Body of pancreas (tissue), 4 donors: ENCODE data around the gene SUPT7L. TPM values are rescaled to one million over a fixed set of nuclear protein-coding genes. Genes with fewer than 3 reads are reported as not detected.
A peak's percentile ranks its signal among the peaks of the same experiment; 100 is the strongest.

Experiments
- ATAC-seq: fragments of 150-250 bp; one replicate; pipeline ENCODE4 v1.9.1; 2016
- DNase-seq, 4 donors: peaks; one replicate each; pipeline ENCODE4 v3.0.0-alpha.2; 2019
- H3K27ac ChIP-seq, 4 donors: fragments of 200-600 bp; sonication (generic); 1 replicate in 3 of 4; 2 replicates in 1 of 4; pipeline versions ENCODE4 v1.5.1 to v1.6.1; 2016 to 2019; ENCODE audit warnings: mild to moderate bottlenecking in 1 of 4, mixed read lengths in 1 of 4, moderate library complexity in 1 of 4
- H3K27me3 ChIP-seq, 2 donors: fragments of 200-600 bp; sonication (generic); one replicate each; pipeline ENCODE4 v1.6.0; 2016; ENCODE audit warnings: mild to moderate bottlenecking in 1 of 2
- H3K36me3 ChIP-seq, 2 donors: fragments of 200-600 bp; sonication (generic); replicated peaks in 1 of 2; 2 replicates each; pipeline ENCODE4 v1.5.1; 2016; ENCODE audit warnings: low read depth in 2 of 2; ENCODE audit not compliant: insufficient read depth in 1 of 2
- H3K4me1 ChIP-seq: fragments of 200-600 bp; sonication (generic); one replicate; pipeline ENCODE4 v1.6.0; 2016
- H3K4me3 ChIP-seq, 2 donors: fragments of 200-600 bp; sonication (generic); 1 replicate in 1 of 2; 2 replicates in 1 of 2; pipeline ENCODE4 v1.5.1; 2016 to 2019
- H3K9me3 ChIP-seq, 3 donors: fragments of 200-600 bp; sonication (generic); 1 replicate in 2 of 3; 2 replicates in 1 of 3; pipeline ENCODE4 v1.5.1; 2016
- CTCF ChIP-seq, 7 experiments: fragments of 450-650 bp in 4 of 7; fragments of 200-600 bp in 3 of 7; sonication (generic) in 3 of 7; IDR thresholded peaks; one replicate each; pipeline ENCODE4 v1.5.1; 2016 to 2019; ENCODE audit warnings: antibody characterized with exemption in 7 of 7
- POLR2A ChIP-seq, 3 donors: fragments of 450-650 bp; IDR thresholded peaks; one replicate each; pipeline ENCODE4 v1.6.1; 2016; ENCODE audit warnings: antibody characterized with exemption in 3 of 3, mild to moderate bottlenecking in 2 of 3
- WGBS, 2 donors: methylation state at CpG; one replicate each; pipeline ENCODE4 v1.1.5; 2017; 5-methylcytosine and 5-hydroxymethylcytosine counted together
- intact Hi-C: fragments of 100-400 bp; cut with DNase I; formaldehyde crosslinking; loops from one replicate; pipeline ENCODE4 v1.15.1; 2023
- total RNA-seq, 2 donors: library from RNA; depleted of rRNA; stranded (reverse); fragments of >200 nt; gene quantifications; one replicate each; pipeline ENCODE4 v1.1.0, GENCODE V29; 2016

The SUPT7L gene
- total RNA-seq, 2 donors from 2014 or later = 18.4 to 29.3 TPM

GRCh38 chr2:27667446-27667845, 4.0 kb upstream of the SUPT7L start:
- no peak for DNase-seq

GRCh38 chr2:27664622-27665363, 1.4 kb upstream of the SUPT7L start:
- Histone ChIP-seq H3K4me3 (peak overlapping the region in 1 of 2 donors; percentile 87), H3K36me3 (peaks cover 9 to 19% of the 10 kb centered on the region in 2 donors), H3K9me3 (no peaks in the 10 kb centered on the region), H3K27me3 (no peaks in the 10 kb centered on the region), H3K27ac (no peak overlapping the region), H3K4me1 (peaks cover 21% of the 10 kb centered on the region)
- ATAC-seq = no peak
- no peak for DNase-seq
- no peak for TF ChIP-seq CTCF (IDR thresholded peaks at IDR 0.05)
- TF ChIP-seq POLR2A (IDR thresholded peaks at IDR 0.05) = no peak
- intact Hi-C loops = no loop called here
- WGBS, 2 donors = 65 to 67% methylated on average over 16 of the region's 16 CpGs

More at GRCh38 chr2:27667446-27667845, 4.0 kb upstream of the SUPT7L start:
- ATAC-seq = no peak
- TF ChIP-seq POLR2A (IDR thresholded peaks at IDR 0.05) (no peak), CTCF (IDR thresholded peaks at IDR 0.05) (no peak)
- whole genome bisulfite sequencing, 2 donors = 54 to 78% methylated on average over 1 of the region's 1 CpG
- Histone ChIP-seq H3K9me3 (no peaks in the 10 kb centered on the region), H3K4me1 (peaks cover 16% of the 10 kb centered on the region), H3K27me3 (no peaks in the 10 kb centered on the region), H3K27ac (no peak overlapping the region), H3K36me3 (peaks cover 9 to 16% of the 10 kb centered on the region in 2 donors), H3K4me3 (no peak overlapping the region)
- intact Hi-C loops = no loop called here

- peaks cover 23% of the 10 kb centered on the region for H3K4me1 ChIP-seq
- 2% methylated on average over 7 to 28 of the region's 28 CpGs for WGBS, 2 donors
- H3K36me3 ChIP-seq = peaks cover 5 to 20% of the 10 kb centered on the region in 2 donors
- H3K27ac ChIP-seq = peak overlapping the region; percentile 87 to 89 (median 88)
- TF ChIP-seq POLR2A (IDR thresholded peaks at IDR 0.05) (no peak), CTCF (IDR thresholded peaks at IDR 0.05) (no peak)
- H3K9me3 ChIP-seq = no peaks in the 10 kb centered on the region
- intact Hi-C loops = no loop called here
- no peak for DNase-seq
- peak overlapping the region; percentile 74 to 87 for H3K4me3 ChIP-seq
- no peak for ATAC-seq
- no peaks in the 10 kb centered on the region for H3K27me3 ChIP-seq
These were observed 750 bp upstream of the SUPT7L start for GRCh38 chr2:27664154-27664574.

GRCh38 chr2:27661371-27661770, 2.0 kb downstream of the SUPT7L start:
- Histone ChIP-seq H3K36me3 (peaks cover 0 to 10% of the 10 kb centered on the region in 2 donors), H3K4me1 (peaks cover 26% of the 10 kb centered on the region), H3K4me3 (no peak overlapping the region), H3K27me3 (no peaks in the 10 kb centered on the region), H3K9me3 (no peaks in the 10 kb centered on the region), H3K27ac (no peak overlapping the region)
- no peak for TF ChIP-seq POLR2A (IDR thresholded peaks at IDR 0.05)
- TF ChIP-seq CTCF (IDR thresholded peaks at IDR 0.05) = no peak
- ATAC-seq (no peak), DNase-seq (no peak)
- intact Hi-C loops = no loop called here
- WGBS, 2 donors = 65 to 82% methylated on average over 1 of the region's 1 CpG
